BE2C (cell line): ENCODE measurements around the gene PRKAR1B.

ENCODE experiments used
- DNase-seq: peaks from one replicate; pipeline ENCODE4 v3.0.0-alpha.2; 2020
- H3K27me3 ChIP-seq: fragments of 250-450 bp; sonication (Bioruptor Pico); 2 replicates; pipeline ENCODE4 v1.5.1; 2020; ENCODE audit warnings: mild to moderate bottlenecking
- H3K36me3 ChIP-seq: fragments of 250-450 bp; sonication (Bioruptor Pico); 2 replicates; pipeline ENCODE4 v1.5.1; 2020; ENCODE audit warnings: mild to moderate bottlenecking
- H3K4me1 ChIP-seq: fragments of 250-450 bp; sonication (Bioruptor Pico); 2 replicates; pipeline ENCODE4 v1.5.1; 2020
- H3K4me3 ChIP-seq: 2 replicates; pipeline ENCODE4 v1.5.1; 2011; ENCODE audit warnings: low read depth, low read length
- H3K9me3 ChIP-seq: fragments of 250-450 bp; sonication (Bioruptor Pico); 2 replicates; pipeline ENCODE4 v1.5.1; 2020
- CTCF ChIP-seq: IDR thresholded peaks from 2 replicates; pipeline ENCODE4 v1.5.1; 2012; ENCODE audit warnings: mild to moderate bottlenecking, low read depth, low read length

Gene PRKAR1B

GRCh38 chr7:628402-628763, 98.7 kb downstream of the PRKAR1B start:
- no peaks in the 10 kb centered on the region for H3K27me3 ChIP-seq
- H3K9me3 ChIP-seq, result no peaks in the 10 kb centered on the region
- H3K4me3 ChIP-seq, result no peak overlapping the region
- DNase-seq, result no peak
- H3K36me3 ChIP-seq, result no peaks in the 10 kb centered on the region
- H3K4me1 ChIP-seq, result no peaks in the 10 kb centered on the region
- TF ChIP-seq CTCF, result no peak

GRCh38 chr7:627661-628401, 99.2 kb downstream of the PRKAR1B start:
- DNase-seq, result no peak
- Histone ChIP-seq H3K4me1 (no peaks in the 10 kb centered on the region), H3K4me3 (no peak overlapping the region), H3K27me3 (no peaks in the 10 kb centered on the region), H3K36me3 (no peaks in the 10 kb centered on the region), H3K9me3 (no peaks in the 10 kb centered on the region)
- TF ChIP-seq CTCF, result no peak

- no peak for TF ChIP-seq CTCF
- H3K4me3 ChIP-seq, result no peak overlapping the region
These were observed 101.6 kb downstream of the PRKAR1B start for GRCh38 chr7:625376-625971.

GRCh38 chr7:623464-623863, 103.6 kb downstream of the PRKAR1B start:
- Histone ChIP-seq H3K9me3 (no peaks in the 10 kb centered on the region), H3K27me3 (no peaks in the 10 kb centered on the region), H3K4me1 (no peaks in the 10 kb centered on the region), H3K36me3 (no peaks in the 10 kb centered on the region), H3K4me3 (no peak overlapping the region)
- no peak for TF ChIP-seq CTCF
- DNase-seq, result no peak

More at GRCh38 chr7:625376-625971, 101.6 kb downstream of the PRKAR1B start:
- Histone ChIP-seq H3K9me3 (no peaks in the 10 kb centered on the region), H3K4me1 (no peaks in the 10 kb centered on the region), H3K27me3 (no peaks in the 10 kb centered on the region), H3K36me3 (no peaks in the 10 kb centered on the region)
- no peak for DNase-seq

GRCh38 chr7:621572-622285, 105.4 kb downstream of the PRKAR1B start:
- DNase-seq, result no peak
- no peaks in the 10 kb centered on the region for H3K9me3 ChIP-seq

More at GRCh38 chr7:621572-622285, 105.4 kb downstream of the PRKAR1B start:
- Histone ChIP-seq H3K36me3 (no peaks in the 10 kb centered on the region), H3K4me3 (no peak overlapping the region), H3K27me3 (no peaks in the 10 kb centered on the region), H3K4me1 (no peaks in the 10 kb centered on the region)
- no peak for TF ChIP-seq CTCF
